ENCODE results near the gene CA10.

DNA sequence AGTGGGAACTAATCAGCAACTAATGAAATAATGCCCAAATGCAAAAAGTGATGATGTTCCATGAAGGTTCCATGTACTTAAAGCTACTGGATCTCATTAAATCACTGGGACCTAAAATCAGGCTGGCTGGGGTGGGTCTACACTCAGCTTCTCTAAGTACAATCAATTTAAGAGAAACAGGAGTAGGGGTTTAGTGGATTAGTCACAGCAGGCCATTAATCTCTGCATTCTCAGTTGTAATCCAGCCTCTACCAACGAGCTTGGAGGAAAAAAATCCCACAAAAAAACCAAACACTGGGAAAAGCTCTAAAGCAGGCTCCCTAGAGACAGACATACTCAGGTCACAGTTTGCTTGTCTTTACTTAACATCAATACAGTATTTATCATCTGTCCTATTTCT lies 15.0 kb downstream of the CA10 start:
- no peak for TF ChIP-seq TAF1 (IDR thresholded peaks at IDR 0.05; ENCODE audit: borderline replicate concordance, insufficient read depth, low read length)
- no peak for TF ChIP-seq POLR2AphosphoS5 (IDR thresholded peaks at IDR 0.05; ENCODE audit: low read depth, low read length)
- TF ChIP-seq, protein P1, sequence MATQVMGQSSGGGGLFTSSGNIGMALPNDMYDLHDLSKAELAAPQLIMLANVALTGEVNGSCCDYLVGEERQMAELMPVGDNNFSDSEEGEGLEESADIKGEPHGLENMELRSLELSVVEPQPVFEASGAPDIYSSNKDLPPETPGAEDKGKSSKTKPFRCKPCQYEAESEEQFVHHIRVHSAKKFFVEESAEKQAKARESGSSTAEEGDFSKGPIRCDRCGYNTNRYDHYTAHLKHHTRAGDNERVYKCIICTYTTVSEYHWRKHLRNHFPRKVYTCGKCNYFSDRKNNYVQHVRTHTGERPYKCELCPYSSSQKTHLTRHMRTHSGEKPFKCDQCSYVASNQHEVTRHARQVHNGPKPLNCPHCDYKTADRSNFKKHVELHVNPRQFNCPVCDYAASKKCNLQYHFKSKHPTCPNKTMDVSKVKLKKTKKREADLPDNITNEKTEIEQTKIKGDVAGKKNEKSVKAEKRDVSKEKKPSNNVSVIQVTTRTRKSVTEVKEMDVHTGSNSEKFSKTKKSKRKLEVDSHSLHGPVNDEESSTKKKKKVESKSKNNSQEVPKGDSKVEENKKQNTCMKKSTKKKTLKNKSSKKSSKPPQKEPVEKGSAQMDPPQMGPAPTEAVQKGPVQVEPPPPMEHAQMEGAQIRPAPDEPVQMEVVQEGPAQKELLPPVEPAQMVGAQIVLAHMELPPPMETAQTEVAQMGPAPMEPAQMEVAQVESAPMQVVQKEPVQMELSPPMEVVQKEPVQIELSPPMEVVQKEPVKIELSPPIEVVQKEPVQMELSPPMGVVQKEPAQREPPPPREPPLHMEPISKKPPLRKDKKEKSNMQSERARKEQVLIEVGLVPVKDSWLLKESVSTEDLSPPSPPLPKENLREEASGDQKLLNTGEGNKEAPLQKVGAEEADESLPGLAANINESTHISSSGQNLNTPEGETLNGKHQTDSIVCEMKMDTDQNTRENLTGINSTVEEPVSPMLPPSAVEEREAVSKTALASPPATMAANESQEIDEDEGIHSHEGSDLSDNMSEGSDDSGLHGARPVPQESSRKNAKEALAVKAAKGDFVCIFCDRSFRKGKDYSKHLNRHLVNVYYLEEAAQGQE (IDR thresholded peaks at IDR 0.05; ENCODE audit: insufficient read depth in 1 of 2, low read depth in 2 of 2, low read length in 2 of 2): no peak
- TF ChIP-seq SIN3A (IDR thresholded peaks at IDR 0.05; ENCODE audit: borderline replicate concordance, insufficient read depth, low read length): no peak
- no peak for TF ChIP-seq FOXP2 (optimal IDR thresholded peaks at IDR 0.05; ENCODE audit: borderline replicate concordance, extremely low read depth, extremely low read length, insufficient read depth)

Data from PFSK-1 (cell line).